GM21360 (cell line): ENCODE measurements around the gene RSPO4.
"Not testable (repeated sequence)": the region's sequence is repeated elsewhere in the genome, so short reads cannot be mapped to it uniquely, and the experiment has no call there.

Experiments used
- ATAC-seq: cut with Tn5 transposase; IDR thresholded peaks from one replicate; pipeline ENCODE4 v1.9.1; 2021; ENCODE audit warnings: mild to moderate bottlenecking, moderate library complexity; ENCODE audit not compliant: unreplicated experiment

The RSPO4 gene

GRCh38 chr20:1001911-1002681 lies at the start of gene RSPO4:
RSPO4 (minus strand) TSS chr20:1002311; CDS start chr20:1002164, 147 bp downstream.
- no peak for ATAC-seq

DNA sequence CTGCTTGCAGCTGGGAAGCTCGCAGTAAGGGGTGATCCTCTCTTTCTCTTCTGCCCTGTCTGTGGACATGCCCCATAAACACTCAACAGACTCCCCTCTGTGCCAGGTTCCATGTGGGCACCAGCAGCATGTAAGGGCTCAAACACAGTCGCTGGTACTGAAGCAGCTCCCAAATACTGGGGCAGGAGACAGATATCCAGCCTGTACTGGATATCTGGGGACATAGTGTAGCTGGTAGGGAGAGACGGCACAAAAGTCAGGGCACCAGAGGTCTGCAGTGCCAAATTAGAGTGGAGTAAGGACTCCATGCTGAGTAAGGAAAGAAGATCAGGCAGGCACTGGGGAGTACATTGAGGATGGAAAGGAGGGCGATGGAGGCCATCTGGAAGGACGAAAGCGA lies 48.3 kb upstream of the RSPO4 start:
- no peak for ATAC-seq

DNA sequence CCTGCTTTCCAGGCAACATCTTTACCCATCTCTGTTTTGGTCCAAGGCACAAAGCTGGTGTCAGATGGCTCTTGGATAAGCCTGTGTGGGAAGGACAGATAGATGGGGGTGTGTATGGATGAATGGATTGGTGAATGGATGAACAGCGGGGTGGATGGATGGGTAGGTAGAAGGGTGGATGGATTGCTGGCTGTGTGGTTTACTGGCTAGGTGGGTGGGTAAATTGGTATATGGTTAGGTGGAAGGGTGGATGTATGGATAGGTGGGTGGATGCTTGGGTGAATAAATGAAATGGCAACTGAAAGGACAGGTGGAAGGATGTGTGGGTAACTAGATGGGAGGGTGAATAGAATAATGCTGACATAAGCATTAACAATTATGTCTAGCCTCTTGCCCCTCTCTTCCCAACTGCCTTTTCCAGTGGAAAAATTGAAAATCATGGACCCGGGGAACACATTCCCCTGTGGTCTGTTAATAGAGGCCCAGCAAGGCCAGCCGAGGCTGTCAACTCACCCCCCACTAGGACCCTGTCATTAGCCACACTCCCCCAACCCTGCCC lies 43.8 kb upstream of the RSPO4 start:
- no peak for ATAC-seq

DNA sequence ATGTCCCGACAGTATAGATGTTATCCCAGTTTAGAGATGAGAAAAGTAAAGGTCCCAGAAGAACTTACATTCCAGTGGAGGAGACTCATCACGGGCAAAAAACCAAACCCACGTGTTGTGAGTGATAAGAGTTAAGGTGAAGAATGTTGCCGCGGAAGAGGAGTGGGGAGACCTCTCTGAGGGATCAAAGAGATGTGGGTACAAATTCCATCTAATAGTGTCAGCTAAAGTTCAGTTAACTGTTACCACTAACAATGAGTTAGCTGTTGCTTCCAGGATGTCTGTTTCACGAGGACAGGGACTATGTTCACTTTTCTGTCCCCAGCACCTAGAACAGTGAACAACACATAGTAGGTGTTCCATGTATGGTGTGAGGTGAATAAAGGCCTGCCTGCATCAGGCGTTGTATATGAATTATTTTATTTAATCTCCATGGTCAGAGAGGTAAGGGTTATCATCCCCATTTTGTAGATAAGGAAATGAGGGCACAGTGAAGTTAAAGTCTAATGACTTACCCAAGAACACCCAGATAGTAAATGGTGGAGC lies 39.8 kb upstream of the RSPO4 start:
- ATAC-seq = no peak

DNA sequence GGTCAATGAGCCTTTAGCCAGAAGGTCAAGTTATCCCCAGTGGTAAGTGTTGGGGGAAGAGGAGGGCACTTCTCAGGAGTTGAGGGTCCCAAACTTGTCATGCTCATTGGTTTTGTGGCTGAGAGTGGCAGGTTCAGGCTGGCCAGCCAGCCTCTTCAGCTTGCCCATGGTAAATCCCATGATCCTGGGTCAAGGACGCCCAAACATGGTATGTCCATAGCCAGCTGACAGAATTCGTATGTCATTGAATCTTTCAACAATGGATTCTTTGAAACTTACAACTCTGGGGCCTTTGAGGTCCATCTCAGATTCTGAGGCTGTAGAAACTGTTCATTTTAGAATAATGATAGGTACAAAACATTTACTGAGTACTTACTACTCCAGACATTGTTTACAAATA lies 36.1 kb upstream of the RSPO4 start:
- ATAC-seq = no peak

GRCh38 chr20:1037039-1037438 lies 34.9 kb upstream of the RSPO4 start:
- no peak for ATAC-seq

DNA sequence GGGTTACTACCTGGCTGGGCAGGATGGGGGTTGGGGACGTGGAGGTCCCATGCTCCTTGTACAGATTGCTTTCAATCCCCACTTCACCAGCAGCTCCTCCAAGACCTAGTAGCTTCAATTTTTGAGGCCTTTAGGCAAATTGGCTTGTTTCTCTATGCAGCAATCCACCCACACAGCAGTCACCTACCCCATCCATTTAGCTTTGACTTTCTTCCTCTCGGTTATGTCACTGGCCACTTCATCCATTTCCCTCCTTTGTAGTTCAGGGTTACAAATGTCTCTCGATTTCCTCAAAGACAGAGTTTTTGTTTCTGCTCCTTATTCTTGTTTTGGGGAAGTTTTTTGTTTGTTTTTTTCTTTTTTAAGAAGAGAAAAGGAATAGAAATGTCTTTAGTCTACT lies 33.4 kb upstream of the RSPO4 start:
- no peak for ATAC-seq

DNA sequence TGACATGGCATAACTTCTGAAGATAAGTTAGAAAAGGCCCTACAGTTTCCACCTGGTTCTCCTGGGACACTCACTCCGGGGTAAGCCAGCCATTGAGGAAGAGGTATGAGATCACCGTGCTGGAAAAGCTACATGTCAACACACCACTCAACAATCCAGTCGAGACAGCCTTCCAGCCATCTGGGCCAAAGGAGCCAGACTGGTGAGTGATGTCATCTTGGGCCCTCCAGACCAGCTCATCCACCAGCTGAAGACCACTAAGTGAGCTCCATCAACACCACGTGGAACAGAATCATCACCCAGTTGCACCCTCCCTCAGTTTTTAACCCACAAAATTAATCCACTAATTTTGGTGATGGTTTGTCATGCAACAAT lies 32.3 kb upstream of the RSPO4 start:
- ATAC-seq = no peak

GRCh38 chr20:1033751-1034414 lies 31.8 kb upstream of the RSPO4 start:
- no peak for ATAC-seq

GRCh38 chr20:1029980-1030379 lies 27.9 kb upstream of the RSPO4 start:
- no peak for ATAC-seq

- not testable (repeated sequence) for ATAC-seq
These were observed 24.1 kb upstream of the RSPO4 start for GRCh38 chr20:1026214-1026613.

DNA sequence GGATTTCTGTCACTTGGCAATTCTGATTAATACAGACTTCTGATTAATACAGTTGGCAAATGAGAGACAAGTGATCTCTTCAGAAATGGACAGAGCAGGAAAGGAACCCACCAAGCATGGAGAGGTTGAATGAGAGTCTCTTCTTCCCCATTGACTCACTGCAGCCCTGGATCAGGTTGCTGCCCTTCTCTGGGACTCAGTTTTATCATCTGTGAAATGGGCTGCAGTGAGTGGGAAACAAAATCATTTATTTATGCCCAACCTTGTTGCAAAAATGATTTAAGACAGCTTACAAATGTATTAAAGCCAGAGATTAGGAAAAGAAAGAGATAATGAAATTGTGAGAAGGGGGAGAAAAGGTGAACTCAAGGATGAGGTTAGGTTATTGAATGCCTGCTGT lies 20.8 kb upstream of the RSPO4 start:
- no peak for ATAC-seq

DNA sequence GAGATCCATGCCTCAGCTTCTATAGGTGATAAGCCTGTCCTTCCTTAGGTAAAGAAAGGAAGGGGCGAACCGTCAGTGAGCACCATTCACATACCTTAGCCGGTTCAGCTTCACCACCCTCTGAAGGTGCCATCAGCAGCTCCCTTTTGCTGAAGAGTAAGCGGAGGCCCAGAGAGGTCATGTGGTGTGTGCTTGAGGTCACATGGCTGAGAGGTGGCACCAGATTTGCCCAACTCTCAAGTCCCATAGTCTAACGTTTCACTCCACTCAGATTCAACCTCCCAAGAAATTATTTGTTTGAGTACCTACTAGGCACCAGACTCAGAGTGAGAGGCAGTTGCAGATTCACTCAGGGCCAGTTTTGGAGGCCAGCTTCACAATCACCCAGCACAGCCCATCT lies 18.5 kb upstream of the RSPO4 start:
- no peak for ATAC-seq

- no peak for ATAC-seq
These were observed 17.2 kb upstream of the RSPO4 start for GRCh38 chr20:1019344-1019743.

DNA sequence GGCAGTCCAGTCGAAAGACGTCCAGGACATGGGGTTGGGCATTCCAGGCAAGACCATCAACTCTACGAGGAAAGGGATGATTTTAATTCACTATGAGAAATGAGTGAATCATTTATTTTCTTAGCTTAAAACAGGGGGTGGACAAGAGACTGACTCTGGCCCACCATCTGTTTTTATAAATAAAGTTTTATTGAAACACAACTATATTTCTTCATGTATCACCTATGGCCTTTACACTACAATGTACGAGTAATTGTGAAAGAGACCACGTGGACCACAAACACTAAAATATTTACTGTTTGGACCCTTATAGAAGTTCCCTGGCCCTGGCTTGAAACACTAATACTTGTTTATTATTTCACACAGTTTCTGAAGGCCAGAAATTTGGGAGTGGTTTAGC lies 15.6 kb upstream of the RSPO4 start:
- ATAC-seq = no peak

DNA sequence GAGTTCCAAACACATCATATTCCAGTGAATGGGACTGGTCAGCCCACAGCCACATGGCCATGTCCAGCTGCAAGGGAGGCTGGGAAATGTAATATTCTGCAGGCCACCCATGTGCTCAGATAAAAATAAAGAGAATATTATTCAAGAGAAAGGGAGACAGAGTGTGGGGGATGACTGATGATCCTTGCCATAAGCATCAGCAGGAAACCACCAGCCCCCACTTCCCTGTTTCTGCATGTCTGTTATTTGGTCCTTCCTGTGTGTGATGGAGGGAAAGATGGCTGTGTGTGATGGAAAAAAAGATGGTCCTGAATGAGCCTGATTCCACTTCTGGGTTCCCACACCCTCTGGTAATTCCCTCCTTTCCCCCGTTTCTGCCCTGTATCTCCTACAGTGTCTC lies 13.1 kb upstream of the RSPO4 start:
- ATAC-seq = no peak

DNA sequence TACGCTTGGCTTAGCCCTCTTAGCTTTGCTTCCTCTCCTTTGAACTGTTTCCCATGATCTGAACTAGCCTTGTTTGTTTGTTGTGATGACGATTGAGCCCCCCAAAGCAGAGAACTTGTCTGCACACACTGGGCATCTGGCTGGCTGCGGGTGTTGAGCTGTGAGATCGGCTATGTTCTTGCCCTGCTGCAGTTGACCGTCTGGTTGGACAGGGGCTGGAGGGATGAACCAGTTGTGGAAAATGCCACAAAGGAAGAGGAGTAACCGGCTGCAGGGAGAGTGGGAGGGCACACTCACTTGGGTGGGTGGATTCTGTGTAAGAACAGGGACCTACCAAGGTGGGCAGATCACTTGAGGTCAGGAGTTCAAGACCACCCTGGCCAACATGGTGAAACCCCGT lies 12.4 kb upstream of the RSPO4 start:
- ATAC-seq = no peak

DNA sequence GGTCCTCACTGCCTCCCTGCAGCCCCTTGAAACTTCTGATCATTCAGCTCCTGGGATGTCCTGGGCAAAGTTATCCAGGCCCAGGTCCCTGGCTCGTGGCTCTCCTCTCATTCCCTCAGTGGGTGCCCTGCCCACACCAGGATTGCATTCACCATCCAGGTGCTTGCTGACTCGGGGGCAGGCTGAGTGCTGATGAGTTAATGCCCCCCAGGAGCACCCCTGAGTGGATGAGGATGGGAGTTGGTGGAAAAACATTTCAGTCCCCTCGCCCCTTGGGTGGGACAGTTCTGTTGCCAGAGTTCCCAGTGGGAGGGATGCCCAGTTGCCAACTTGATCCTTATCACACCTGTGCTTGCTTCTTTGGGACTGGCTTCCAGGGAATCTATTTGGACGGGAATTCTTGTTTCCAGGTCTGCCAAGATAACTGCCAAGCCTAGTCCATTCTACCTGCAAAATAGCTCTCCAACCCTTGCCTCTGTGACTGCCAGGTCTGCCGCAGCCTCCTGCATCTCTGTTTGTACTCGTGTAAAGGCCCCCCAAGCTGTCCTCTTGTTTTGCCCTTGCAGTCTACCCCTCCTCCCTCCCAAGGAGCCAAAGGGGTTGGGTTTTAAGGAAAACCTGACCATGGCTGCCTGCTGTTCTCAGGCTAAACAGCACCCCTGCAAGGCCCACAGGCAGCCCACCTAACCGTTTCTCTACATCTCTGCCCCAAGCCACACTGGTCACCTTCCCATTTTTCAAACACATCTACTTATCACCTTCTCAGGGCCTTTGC lies 11.6 kb upstream of the RSPO4 start:
- ATAC-seq = no peak

DNA sequence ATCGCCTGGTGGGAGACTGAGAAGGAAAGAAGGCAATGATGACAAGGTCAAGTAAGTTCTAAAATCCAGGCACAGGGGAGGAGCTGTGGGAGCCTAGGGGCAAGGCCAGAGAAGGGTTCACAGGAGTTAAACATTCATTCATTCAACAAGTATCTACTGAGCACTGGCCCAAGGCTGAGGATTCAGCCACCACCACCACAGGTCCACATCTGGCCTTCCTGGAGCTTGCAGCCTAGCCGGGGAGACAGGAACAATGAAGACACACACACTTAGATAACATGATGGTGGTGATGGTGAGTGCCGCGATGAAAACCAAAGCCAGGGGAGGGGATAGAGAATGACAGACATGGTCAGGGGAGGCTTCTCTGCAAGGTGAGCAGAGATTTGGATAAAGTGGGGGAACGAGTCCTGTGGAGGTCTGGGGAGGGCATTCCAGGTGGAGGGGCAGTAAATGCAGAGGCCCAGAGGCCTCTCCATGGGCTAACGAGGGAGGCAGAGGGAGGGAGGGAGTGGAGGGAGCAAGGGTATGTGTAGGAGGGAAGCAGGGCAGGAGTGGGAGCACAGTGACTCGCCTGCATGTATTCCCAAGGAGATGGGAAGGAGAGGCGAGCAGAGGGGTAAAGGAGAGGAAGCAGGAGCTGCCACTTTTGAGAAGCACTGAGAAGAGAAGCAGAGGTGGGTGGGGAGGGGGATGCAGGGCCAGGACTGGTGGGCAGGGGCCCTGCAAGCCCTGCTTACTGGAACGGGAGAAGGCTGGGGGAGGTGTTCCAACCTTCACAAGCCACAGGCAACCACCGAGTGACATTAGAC lies 10.5 kb upstream of the RSPO4 start:
- no peak for ATAC-seq

- ATAC-seq = no peak
These were observed 8.5 kb upstream of the RSPO4 start for GRCh38 chr20:1010659-1011058.
